DMS 273 (cell line): ENCODE data around the gene TBC1D22A.

Experiments used
- DNase-seq: peaks from one replicate; lab custom pipeline; 2025; ENCODE audit not compliant: unreplicated experiment; lab: John Stamatoyannopoulos, UW

Gene TBC1D22A

DNA sequence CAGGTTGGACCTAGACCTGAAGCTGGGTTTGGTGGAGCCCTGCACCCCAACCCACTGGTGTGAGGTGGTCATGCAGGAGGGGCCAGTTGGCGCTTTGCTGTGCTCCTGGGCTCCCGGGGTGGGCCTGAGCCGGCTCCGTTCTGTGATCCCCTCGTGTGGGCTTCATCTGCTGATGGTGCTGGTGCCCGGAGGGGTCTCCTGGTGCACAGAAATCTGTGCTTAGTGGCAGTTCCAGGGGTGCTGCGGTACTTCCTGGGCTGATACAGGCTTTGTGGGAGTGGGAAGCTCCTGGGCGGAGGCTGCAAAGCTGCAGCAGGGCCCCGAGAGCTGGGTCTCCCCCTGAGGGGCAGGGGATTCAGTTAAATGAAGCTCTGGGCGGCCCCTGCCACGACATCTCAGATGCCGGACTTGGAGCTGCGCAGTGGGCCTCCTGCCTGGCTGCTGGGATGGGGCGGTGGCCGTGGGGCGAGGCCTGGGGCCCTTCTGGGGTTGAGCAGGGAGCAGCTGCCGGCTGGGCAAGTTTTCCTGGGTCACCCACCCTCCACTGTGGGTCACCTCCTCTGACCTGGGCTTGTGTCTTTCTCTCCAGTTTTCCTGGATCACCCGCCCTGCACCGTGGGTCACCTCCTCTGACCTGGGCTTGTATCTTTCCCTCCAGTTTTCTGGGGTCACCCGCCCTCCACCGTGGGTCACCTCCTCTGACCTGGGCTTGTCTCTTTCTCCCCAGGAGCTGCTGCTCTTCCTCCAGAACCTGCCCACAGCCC lies 410.5 kb downstream of the TBC1D22A start:
- DNase-seq, result no peak

- no peak for DNase-seq
Observed at GRCh38 chr22:47173535-47174021, 411.1 kb downstream of the TBC1D22A start.

- DNase-seq, result no peak
Observed at GRCh38 chr22:47174096-47174495, 411.6 kb downstream of the TBC1D22A start.

GRCh38 chr22:47174671-47175112 lies 412.2 kb downstream of the TBC1D22A start:
- DNase-seq, result no peak

DNA sequence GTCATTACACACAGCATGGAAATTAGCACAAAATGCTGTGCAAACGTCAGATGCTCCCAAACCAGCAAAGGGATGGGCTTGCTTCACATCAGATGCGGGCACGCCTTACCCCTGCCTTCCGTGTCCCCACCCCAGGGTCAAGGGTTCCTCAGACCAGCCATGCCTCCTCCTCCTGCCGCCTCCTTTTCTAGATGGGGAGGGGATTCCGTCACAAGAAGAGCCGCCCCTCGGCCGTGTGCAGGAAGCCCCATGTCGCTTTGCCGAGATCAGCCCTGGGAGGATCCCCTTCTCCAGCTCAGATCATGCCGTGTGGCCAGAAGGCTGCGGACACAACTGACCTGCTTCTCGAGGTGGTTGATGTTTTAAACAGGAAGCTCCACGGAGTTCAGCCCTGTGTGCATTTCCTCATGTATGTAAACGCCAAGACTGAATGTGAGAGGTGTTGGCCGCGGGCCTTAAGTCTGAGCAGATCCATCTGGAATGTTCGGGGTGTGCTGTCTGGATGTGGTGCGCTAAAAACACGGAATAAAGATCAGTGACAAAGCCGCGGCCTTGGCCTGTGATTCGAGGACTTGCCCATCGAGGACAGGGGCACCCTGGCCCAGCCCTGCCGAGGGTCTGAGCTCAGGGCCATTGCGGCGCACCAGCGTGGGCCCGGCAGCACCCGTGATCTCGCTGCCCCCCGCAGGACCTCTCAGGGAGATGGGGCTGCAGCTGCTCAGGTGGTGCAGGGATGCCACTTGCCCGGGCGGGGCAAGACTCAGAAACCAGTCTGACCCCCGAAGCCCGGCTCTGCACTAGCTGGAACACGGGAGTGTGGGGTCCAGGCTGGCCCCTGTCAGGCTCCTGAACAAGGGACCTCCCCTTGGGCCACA lies 412.9 kb downstream of the TBC1D22A start:
- no peak for DNase-seq

DNA sequence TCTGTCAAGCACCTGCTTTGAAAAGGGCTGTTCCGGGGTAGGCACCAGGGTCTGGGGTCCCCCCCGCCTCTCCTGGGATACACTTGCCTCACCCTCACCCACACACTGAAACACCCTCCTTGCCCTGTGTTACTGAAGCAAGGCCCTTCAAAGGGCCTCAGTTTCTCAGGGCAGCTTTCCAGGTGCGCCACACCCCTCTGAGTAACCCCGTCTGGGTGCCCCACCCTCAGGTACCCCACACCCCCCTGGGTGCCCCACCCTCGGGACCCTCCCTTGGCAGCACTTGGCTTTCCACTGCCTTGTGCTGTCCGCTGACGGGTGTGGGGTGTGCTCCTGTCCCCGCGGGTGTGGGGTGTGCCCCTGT lies 413.6 kb downstream of the TBC1D22A start:
- no peak for DNase-seq

GRCh38 chr22:47176573-47177333 lies 414.3 kb downstream of the TBC1D22A start:
- DNase-seq, result no peak

- no peak for DNase-seq
Observed at GRCh38 chr22:47177334-47177815, 414.9 kb downstream of the TBC1D22A start.

DNA sequence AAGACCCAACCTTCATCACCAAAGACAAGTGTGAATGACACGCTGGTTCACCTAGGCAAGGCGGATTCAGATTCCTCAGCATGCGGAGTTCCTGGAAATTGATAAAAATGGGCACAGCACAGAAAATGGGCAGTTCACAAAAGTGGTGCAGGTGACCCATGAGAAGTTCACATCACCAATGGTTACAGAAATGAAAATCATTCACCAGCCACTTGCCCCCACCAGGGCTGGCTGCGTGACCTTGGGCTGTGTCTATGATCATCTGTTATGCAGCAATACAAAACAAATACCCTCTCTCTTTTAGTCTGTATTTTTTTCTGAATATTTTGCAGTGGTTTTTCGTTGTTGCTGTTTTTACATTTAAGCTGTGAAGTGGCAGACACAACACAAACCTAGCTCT lies 415.9 kb downstream of the TBC1D22A start:
- DNase-seq, result no peak

DNA sequence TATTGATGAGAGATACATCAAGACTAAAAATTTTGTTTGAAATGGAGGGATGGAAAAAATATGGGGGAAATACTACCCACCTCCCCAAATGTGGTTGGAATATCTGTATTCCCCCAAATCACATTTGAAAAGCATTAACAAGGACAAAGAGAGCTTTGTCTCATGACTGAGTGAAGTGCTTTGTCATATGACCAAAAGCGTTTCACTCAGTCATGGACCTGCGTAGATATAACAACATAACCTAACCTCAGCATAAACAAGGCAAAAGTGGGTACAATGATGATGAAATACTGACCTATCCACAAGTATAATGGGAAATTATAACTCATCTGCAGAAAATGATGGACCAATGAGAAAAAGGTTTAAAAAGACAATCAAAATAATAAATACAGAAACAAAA lies 418.3 kb downstream of the TBC1D22A start:
- no peak for DNase-seq

- DNase-seq, result no peak
Observed at GRCh38 chr22:47187176-47187957, 424.9 kb downstream of the TBC1D22A start.

DNA sequence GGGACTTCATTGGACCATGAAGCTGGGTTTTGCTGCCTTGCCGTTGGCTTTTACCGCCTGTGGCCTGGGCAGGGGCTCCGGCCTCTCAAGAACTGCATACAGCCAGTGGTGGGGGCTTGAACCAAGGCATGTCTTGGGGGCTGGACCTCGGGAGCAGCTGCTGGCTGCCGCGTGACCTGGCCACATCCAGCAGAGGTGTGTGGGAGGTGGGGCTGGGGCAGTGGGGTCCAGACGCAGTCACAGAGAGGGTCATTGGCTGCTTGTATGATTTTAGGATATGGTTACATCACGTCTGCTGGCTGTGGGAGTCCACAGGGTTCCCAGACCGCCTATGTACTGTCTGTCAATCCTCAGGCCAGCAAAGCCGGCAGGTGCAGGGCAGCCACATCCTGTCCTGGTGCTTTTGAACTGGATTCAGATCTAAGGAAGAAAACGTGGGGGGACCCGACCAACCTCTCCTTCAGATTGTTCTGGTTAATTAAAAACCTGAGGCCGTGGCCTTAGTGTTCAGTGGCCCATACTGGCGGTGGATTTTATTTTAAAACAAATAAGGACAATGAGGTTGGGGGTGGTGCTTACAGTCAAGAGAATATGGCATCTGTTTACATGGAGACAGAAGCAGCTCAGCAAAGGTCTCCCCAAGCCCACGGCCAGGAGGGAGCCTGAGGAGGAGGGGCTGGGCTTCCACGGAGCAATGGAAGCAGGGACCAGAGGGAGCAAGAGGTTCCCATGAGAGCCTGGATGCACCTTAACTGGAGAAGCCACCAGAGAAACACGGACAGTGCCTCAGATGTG lies 426.0 kb downstream of the TBC1D22A start:
- no peak for DNase-seq

- DNase-seq, result no peak
Observed at GRCh38 chr22:47189056-47189916, 426.8 kb downstream of the TBC1D22A start.

DNA sequence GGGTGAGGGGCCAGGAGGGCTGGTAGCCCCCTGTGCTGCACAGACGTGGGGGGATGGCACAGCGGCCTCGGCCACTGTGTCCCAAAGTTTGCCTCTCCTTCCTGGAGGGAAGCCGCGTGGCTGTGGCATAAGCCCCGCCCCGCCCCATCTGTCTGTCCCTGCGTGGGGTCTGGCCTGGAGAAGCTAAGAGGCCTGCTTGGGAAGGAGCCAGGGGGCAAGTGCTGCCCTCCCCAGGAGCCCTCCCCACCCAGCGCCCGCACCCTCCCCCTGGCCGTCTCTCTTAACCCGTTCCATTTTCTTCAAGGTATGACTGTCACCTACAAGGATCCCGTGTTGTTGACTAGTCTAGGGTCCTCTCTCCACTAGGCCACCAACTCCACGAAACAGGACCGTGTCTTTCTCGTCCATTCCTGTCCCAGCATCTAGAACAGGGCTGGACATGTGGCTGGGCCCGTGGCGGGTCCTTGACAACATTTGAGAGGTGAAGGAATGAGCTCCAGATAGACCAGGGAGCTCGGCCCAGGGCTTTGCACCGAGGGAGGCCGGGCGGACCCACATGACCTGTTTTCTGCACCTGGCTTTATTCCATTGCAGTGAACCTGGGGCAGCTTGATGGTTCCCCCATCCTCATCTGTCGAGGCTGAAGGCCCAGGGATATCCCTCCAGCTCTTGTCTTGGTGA lies 428.0 kb downstream of the TBC1D22A start:
- DNase-seq, result peak; percentile 68

DNA sequence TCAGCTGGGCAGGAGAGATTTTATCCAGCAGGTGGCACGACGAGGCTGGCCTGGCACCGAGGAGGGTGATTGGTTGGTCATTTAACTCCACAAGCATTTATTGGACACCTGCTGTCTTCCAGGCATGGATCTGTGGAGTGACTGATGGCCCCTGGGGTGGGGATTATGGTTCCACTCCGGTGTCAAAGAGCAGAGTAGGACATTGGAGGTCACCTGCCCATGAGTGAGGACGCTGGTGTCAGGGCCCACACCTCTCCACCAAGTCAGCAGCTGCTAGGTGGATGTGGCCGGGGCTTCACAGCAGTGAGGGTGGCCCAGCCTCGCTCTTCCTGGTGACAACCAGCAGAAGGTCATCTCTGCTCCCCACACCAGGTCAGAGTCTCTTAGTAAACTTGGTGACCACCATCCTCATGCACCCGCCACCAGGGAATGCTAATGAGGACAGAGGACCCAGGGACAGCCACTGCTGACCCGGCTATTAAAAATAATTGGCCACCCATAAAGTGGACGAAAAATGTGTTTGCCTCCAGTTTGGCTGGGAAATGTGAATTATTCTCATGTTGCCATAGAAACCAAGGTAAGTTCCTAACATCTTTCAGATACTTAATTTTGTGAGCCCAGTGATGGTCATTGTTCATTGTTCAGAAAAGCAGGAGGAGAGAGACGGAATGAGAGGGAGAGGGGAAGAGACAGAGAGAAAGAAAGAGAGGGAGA lies 428.7 kb downstream of the TBC1D22A start:
- no peak for DNase-seq

DNA sequence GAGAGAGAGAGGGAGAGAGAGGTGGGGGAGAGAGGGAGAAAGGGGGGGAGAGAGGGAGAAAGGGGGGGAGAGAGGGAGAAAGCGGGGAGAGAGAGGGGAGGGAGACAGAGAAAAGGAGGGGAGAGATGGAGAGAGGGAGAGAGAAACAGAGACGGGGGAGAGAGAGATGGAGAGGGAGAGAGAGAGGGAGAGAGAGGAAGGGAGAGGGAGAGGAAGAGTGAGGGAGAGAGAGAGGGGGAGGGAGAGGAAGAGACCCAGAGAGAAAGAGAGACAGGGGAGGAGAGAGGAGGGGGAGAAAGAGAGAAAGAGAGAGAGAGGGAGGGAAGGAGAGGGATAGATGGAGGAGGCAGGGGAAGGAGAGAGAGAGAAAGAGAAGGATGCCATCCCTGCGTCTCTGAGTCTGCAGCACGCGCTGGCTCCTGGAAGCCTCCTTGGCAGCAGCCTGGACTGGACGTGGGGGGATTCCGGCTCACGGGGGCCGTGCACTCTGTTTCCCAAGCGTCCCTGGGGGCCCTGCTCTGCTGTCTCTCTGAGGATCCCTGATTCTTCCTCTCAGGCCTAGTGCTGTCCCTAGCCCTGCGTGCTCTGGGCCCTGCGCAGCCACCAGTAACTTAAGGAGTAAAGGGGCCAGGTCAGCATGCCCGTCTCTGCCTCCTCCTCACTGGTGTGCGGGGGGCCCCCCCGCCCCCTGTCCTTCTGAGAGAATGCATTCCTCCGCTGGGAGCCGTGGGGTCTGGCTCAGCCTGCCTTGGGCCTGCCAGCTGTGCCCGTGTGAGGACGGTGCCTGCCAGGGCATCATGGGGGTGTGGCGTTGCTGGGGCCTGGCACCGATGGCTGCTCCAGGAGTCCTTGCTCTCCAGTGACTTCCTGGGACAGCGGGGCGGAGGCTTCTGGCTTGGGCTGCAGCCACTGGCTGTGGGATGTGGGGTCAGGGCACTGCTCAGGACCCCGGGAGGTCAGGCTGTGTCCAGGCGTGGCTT lies 429.5 kb downstream of the TBC1D22A start:
- peak; percentile 22 for DNase-seq
